22Rv1 (cell line): ENCODE data around the gene MLH1.

ENCODE experiments used
- H3K27ac ChIP-seq: fragments of 450-650 bp; 2 replicates; pipeline ENCODE4 v1.5.1; 2017
- ZFX ChIP-seq: fragments of 450-650 bp; IDR thresholded peaks from 2 replicates; pipeline ENCODE4 v1.6.1; 2017; ENCODE audit warnings: antibody characterized with exemption, borderline replicate concordance
- TF ChIP-seq, protein P1 (sequence below): fragments of 450-650 bp; IDR thresholded peaks from 2 replicates; pipeline ENCODE4 v1.5.1; 2017; ENCODE audit warnings: mild to moderate bottlenecking

The MLH1 gene

DNA sequence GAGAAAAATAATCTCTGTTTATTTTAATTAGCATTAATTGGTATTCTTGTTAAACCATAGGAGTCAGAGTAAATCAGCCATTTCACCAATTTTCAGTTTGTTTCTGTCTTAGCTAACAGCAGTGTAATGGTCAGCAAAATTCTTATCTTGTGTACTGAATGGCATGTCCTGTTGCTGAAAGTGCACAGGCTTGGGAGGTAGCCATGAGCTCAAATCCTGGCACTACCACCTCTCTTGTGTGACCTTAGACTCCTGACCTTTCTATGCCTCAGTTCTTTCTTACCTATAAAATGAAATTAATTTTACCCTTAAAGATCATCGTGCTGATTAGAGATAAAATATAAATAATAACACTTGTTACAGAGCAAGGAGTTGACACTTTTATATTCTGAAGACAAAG lies 35.8 kb downstream of the MLH1 start:
- no peak overlapping the region for H3K27ac ChIP-seq
- no peak for TF ChIP-seq ZFX
- TF ChIP-seq, protein P1, sequence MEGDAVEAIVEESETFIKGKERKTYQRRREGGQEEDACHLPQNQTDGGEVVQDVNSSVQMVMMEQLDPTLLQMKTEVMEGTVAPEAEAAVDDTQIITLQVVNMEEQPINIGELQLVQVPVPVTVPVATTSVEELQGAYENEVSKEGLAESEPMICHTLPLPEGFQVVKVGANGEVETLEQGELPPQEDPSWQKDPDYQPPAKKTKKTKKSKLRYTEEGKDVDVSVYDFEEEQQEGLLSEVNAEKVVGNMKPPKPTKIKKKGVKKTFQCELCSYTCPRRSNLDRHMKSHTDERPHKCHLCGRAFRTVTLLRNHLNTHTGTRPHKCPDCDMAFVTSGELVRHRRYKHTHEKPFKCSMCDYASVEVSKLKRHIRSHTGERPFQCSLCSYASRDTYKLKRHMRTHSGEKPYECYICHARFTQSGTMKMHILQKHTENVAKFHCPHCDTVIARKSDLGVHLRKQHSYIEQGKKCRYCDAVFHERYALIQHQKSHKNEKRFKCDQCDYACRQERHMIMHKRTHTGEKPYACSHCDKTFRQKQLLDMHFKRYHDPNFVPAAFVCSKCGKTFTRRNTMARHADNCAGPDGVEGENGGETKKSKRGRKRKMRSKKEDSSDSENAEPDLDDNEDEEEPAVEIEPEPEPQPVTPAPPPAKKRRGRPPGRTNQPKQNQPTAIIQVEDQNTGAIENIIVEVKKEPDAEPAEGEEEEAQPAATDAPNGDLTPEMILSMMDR = no peak

DNA sequence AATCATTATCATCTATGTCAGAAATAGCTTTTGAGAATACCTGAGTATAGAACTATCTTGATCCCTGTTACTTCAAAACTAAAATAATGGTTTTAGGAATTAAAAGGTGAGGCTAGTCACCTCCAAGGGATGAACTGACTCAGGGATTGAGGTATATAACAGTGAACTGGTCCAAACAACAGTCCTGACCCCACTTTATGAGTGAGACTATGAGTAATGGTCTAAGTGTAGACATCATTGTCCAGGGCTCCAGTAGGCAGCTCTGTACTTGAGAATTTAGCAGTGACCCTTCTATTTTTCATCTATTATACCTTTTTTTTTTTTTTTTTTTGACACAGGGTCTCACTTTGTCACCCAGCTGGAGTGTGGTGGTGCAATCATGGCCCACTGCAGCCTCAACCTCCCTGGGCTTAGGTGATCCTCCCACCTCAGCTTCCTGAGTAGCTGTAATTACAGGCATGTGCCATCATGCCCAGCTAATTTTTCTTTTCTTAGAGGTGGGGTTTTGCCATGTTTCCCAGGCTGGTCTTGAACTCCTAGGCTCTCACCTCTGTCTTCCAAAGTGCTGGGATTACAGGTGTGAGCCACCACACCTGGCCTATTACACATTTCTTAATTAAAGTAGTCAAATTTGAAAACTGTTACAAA lies 36.3 kb downstream of the MLH1 start:
- TF ChIP-seq, protein P1 = no peak
- no peak for TF ChIP-seq ZFX
- no peak overlapping the region for H3K27ac ChIP-seq

DNA sequence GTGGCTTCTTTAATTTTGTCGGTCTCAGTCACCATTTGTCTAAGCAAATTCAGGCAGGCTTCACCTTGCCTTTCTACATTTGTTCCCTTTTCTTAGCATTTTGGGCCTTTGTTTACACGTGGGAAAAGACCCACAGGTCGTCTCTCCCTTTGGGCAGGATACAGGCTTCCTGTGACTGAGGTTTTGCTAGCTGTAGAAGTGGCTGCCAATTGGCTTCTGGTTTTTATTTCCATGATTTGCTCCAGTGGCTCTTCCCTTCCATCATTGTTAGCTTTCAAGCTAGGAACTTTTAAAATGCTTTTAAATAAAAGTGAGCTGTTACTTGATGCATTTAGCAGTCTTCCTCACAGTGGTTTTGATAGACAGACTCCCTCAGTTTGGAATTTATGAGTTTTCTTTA lies 37.3 kb downstream of the MLH1 start:
- TF ChIP-seq, protein P1 = no peak
- no peak for TF ChIP-seq ZFX
- H3K27ac ChIP-seq = no peak overlapping the region

DNA sequence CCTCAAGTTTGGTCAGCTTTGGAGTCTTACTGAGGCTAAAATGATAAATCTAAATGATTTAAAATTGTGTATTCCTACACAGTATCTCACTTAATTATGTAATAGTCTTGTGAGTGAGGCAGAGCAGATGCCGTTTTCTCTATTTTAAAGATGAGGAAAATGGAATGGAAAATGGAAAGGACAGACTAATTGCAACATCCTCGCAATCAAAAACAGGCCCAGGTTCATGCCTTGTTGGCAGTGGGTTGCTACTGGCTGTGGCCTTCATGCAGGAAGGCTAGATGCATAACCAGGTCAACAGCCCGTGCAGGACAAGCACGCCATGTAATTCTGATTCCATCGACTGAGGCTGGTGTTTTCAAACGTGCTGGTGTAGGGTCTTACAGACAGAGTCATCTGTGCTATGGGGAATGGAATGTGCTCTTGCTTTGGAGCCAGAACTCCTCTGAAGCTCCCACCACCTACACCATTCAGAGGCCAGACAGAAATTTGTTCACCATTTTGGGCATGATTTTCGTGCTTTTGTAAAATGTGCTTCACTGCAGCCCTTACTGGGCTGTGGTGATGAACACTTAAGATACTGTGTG lies 37.9 kb downstream of the MLH1 start:
- H3K27ac ChIP-seq = no peak overlapping the region
- TF ChIP-seq, protein P1 = no peak
- TF ChIP-seq ZFX = no peak

DNA sequence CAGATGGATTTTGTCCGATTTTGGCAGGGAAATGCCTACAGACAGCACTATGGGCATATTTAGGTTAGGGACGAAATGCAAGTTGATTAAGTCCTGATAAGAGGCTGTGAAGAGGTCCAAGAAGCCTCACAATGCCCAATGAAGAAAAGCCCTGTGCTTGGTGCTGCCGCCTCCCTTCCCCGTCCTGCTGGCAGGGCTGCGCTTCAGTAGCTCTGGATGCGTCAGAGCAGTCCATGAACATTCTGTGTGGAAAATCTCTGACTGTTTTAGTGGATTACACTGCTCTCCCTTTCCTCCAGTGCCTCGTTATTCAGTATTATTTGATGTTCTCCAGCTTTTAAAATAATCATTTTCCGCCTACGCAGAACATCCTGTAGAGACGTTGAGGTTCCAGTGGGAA lies 39.6 kb downstream of the MLH1 start:
- H3K27ac ChIP-seq = no peak overlapping the region

DNA sequence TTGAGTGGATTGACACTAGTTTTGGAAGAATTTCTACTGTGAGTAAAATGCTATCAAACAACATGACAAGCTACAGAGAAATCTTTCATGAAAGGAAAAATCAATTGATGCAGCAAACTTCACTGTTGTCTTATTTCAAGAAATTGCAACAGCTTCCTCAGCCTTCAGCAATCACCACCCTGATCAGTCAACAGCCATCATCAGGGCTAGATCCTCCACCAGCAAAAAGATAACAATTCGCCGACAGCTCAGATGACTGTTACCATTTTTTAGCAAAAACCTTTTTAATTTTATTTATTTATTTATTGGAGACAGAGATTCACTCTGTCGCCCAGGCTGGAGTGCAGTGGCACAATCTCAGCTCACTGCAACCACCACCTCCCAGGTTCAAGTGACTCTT lies 44.0 kb downstream of the MLH1 start:
- no peak for TF ChIP-seq ZFX
- no peak overlapping the region for H3K27ac ChIP-seq

More for the DNA sequence above, 39.6 kb downstream of the MLH1 start:
- TF ChIP-seq, protein P1 = no peak
- TF ChIP-seq ZFX = no peak

DNA sequence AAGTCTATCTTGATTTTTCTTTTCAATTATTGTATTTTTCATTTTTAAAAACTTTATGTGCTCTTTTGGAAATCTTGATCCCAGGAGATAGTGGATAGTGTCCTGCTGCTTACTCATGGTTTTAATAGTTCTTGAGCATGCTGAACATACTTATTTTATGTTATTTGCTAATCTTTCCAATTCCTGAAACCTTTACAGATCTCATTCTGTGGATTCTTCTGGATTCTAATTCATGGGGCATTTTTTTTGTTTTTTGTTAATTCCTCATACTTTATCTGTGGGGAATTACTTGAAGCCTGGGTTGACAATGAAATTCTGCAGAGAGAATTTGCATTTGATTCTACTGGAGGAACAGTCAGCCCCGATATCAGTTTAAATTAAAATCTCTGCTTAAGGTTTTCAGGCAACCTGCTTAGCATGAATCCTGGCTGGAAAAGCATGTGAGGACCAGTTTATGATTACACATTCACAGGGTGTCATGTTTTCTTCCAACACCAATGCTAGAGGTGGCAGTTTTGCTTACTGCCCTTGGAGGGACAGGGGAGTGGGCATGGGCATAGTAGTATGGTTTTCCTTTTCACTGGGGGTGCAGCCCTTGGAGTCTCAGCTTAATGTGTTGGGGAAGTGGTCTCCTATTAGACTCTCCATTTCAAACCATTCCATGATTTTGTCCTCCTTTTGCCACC lies 46.0 kb downstream of the MLH1 start:
- TF ChIP-seq, protein P1 = no peak
- no peak for TF ChIP-seq ZFX

More for the DNA sequence above, 46.0 kb downstream of the MLH1 start:
- no peak overlapping the region for H3K27ac ChIP-seq
